GM23338 (cell line): ENCODE results near the gene NDST4. TPM values are rescaled to one million over a fixed set of nuclear protein-coding genes. Genes with fewer than 3 reads are reported as not detected.

Source experiments
- ATAC-seq: fragments of 200-7000 bp; cut with Tn5 transposase; 3 replicates; pipeline ENCODE4 v1.9.1; 2020
- DNase-seq: peaks from one replicate; pipeline ENCODE4 v3.0.0-alpha.2; 2015; ENCODE audit warnings: low spot score
- H2AFZ ChIP-seq: fragments of 200-600 bp; sonication (generic); 2 replicates; pipeline ENCODE4 v1.8.0; 2016; ENCODE audit warnings: antibody characterized with exemption, mild to moderate bottlenecking, moderate library complexity
- H3F3A ChIP-seq: fragments of 200-600 bp; sonication (generic); replicated peaks from 2 replicates; pipeline ENCODE4 v1.8.0; 2017; ENCODE audit warnings: antibody characterized with exemption, mixed run types, low read depth
- H3K27ac ChIP-seq: fragments of 200-600 bp; sonication (generic); 2 replicates; pipeline ENCODE4 v1.6.1; 2016; ENCODE audit warnings: low read depth
- H3K27me3 ChIP-seq: fragments of 200-600 bp; sonication (generic); 2 replicates; pipeline ENCODE4 v1.8.0; 2016; ENCODE audit warnings: mild to moderate bottlenecking, mixed run types, moderate library complexity; ENCODE audit not compliant: insufficient read depth
- H3K36me3 ChIP-seq: fragments of 200-600 bp; sonication (generic); 2 replicates; pipeline ENCODE4 v1.8.0; 2016; ENCODE audit warnings: mild to moderate bottlenecking; ENCODE audit not compliant: insufficient read depth
- H3K4me1 ChIP-seq: fragments of 200-600 bp; sonication (generic); 2 replicates; pipeline ENCODE4 v1.8.0; 2016; ENCODE audit warnings: mild to moderate bottlenecking, moderate library complexity; ENCODE audit not compliant: insufficient read depth
- H3K4me2 ChIP-seq: fragments of 200-600 bp; sonication (generic); 2 replicates; pipeline ENCODE4 v1.7.1; 2017; ENCODE audit warnings: mixed run types
- H3K4me3 ChIP-seq: fragments of 200-600 bp; sonication (generic); 2 replicates; pipeline ENCODE4 v1.6.1; 2016; ENCODE audit warnings: mixed run types
- H3K79me2 ChIP-seq: fragments of 200-600 bp; sonication (generic); replicated peaks from 2 replicates; pipeline ENCODE4 v1.8.0; 2017; ENCODE audit warnings: mild to moderate bottlenecking; ENCODE audit not compliant: insufficient read depth
- H3K9me2 ChIP-seq: fragments of 200-600 bp; sonication (generic); 2 replicates; pipeline ENCODE4 v1.8.0; 2017; ENCODE audit not compliant: insufficient read depth
- H4K20me1 ChIP-seq: fragments of 200-600 bp; sonication (generic); replicated peaks from 2 replicates; pipeline ENCODE4 v1.8.0; 2017; ENCODE audit warnings: mild to moderate bottlenecking; ENCODE audit not compliant: insufficient read depth
- H3K27ac Mint-ChIP-seq: 2 replicates; pipeline ENCODE4 v1.8.0; 2020; ENCODE audit warnings: inconsistent platforms, mild to moderate bottlenecking, moderate library complexity, mixed read lengths
- H3K27me3 Mint-ChIP-seq: 3 replicates; pipeline ENCODE4 v1.8.0; 2022; ENCODE audit warnings: low read depth, mild to moderate bottlenecking, moderate library complexity, mixed read lengths, inconsistent platforms; ENCODE audit not compliant: insufficient read depth, poor library complexity
- H3K36me3 Mint-ChIP-seq: 3 replicates; pipeline ENCODE4 v1.8.0; 2021; ENCODE audit warnings: low read depth, mild to moderate bottlenecking, inconsistent platforms, moderate library complexity, mixed read lengths
- H3K4me1 Mint-ChIP-seq: 3 replicates; pipeline ENCODE4 v1.8.0; 2020; ENCODE audit warnings: mild to moderate bottlenecking, inconsistent platforms, mixed read lengths
- H3K4me3 Mint-ChIP-seq: 3 replicates; pipeline ENCODE4 v1.8.0; 2021; ENCODE audit warnings: moderate library complexity, mild to moderate bottlenecking, inconsistent platforms, mixed read lengths
- H3K9me3 Mint-ChIP-seq: 3 replicates; pipeline ENCODE4 v1.8.0; 2020; ENCODE audit warnings: moderate library complexity, mild to moderate bottlenecking, inconsistent platforms, mixed read lengths
- CREB1 ChIP-seq: fragments of 250-450 bp; sonication (Bioruptor Pico); IDR thresholded peaks from 2 replicates; pipeline ENCODE4 v1.5.0; 2020; ENCODE audit warnings: low read depth, mild to moderate bottlenecking, moderate library complexity
- EZH2 ChIP-seq: fragments of 200-600 bp; sonication (generic); IDR thresholded peaks from one replicate; pipeline ENCODE4 v1.8.0; 2017; ENCODE audit warnings: antibody characterized with exemption, mild to moderate bottlenecking, low read depth; ENCODE audit not compliant: unreplicated experiment
- EZH2phosphoT487 ChIP-seq: fragments of 200-600 bp; sonication (generic); IDR thresholded peaks from one replicate; pipeline ENCODE4 v1.8.1; 2018; ENCODE audit warnings: antibody characterized with exemption; ENCODE audit not compliant: unreplicated experiment
- JUNB ChIP-seq: IDR thresholded peaks from one replicate; pipeline ENCODE4 v1.6.1; 2016; ENCODE audit warnings: antibody characterized with exemption; ENCODE audit not compliant: unreplicated experiment
- NANOG ChIP-seq: IDR thresholded peaks from 2 replicates; pipeline ENCODE4 v1.6.1; 2016; ENCODE audit warnings: antibody characterized with exemption, borderline replicate concordance
- POLR2AphosphoS5 ChIP-seq: IDR thresholded peaks from 2 replicates; pipeline ENCODE4 v1.6.1; 2016; ENCODE audit warnings: antibody characterized with exemption, low read depth
- STAT1 ChIP-seq: IDR thresholded peaks from one replicate; pipeline ENCODE4 v1.6.1; 2016; ENCODE audit warnings: antibody characterized with exemption; ENCODE audit not compliant: unreplicated experiment
- ZNF114 ChIP-seq: fragments of 250-450 bp; sonication (Bioruptor Pico); IDR thresholded peaks from 2 replicates; pipeline ENCODE4 v1.5.0; 2020; ENCODE audit warnings: mild to moderate bottlenecking, moderate library complexity
- ZNF331 ChIP-seq: fragments of 250-450 bp; sonication (Bioruptor Pico); IDR thresholded peaks from 2 replicates; pipeline ENCODE4 v1.5.0; 2020; ENCODE audit warnings: low read depth, mild to moderate bottlenecking, moderate library complexity
- polyA plus RNA-seq: library from polyadenylated mRNA; unstranded; fragments of >200 nt; fragmentation: Nextera tagmentation; extraction: Ambion mirVana; gene quantifications from 2 replicates; pipeline ENCODE4 v1.2.1, GENCODE V29; 2016
- total RNA-seq: library from RNA; depleted of rRNA; stranded (reverse); fragments of >200 nt; shearing (Covaris generic); gene quantifications from 2 replicates; pipeline ENCODE4 v1.2.3, GENCODE V29; 2014
- TF ChIP-seq, protein P1 (sequence below): fragments of 250-450 bp; sonication (Bioruptor Pico); IDR thresholded peaks from 2 replicates; pipeline ENCODE4 v1.5.0; 2020; ENCODE audit warnings: mild to moderate bottlenecking, moderate library complexity
- TF ChIP-seq, protein P2 (sequence below): IDR thresholded peaks from one replicate; pipeline ENCODE4 v1.6.1; 2018; ENCODE audit warnings: antibody characterized with exemption; ENCODE audit not compliant: unreplicated experiment
- TF ChIP-seq, protein P3 (sequence below), 2 experiments: fragments of 200-600 bp in 1 of 2; sonication (generic) in 1 of 2; conservative IDR thresholded peaks; 2 replicates each; pipeline versions ENCODE4 v1.5.1 to v1.6.1; 2016 to 2017; ENCODE audit warnings: antibody characterized with exemption in 2 of 2, low read depth in 2 of 2, mild to moderate bottlenecking in 2 of 2, moderate library complexity in 1 of 2
- TF ChIP-seq, protein P4 (sequence below): IDR thresholded peaks from 2 replicates; pipeline ENCODE4 v1.6.1; 2016; ENCODE audit warnings: antibody characterized with exemption

Gene NDST4
- total and polyA plus RNA-seq, 2 experiments from 2014 or later: not detected

DNA sequence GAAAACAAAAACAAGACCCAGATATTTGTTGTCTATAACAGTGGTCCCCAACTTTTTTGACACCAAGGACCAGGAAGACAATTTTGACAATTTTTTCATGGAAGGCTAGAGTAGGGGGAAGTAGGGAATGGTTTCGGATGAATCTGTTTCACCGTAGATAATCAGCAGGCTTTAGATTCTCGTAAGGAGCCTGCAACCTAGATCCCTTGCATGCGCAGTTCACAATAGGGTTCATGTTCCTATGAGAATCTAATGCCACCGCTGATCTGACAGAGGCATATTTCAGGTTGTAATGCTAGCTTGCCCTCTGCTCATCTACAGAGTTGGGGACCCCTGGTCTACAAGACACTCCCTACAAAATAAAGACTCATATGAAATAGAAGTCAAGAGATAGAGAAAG lies 229.8 kb downstream of the NDST4 start:
- H3K4me3 Mint-ChIP-seq: no peak overlapping the region
- no peak overlapping the region for H3K27ac ChIP-seq
- 0 out of 2 replicates have a peak, but pooled peaks cover 3% of the 10 kb centered on the region for H3K4me1 ChIP-seq
- ATAC-seq (no peak), DNase-seq (no peak)
- H3K4me1 Mint-ChIP-seq: peaks cover 6% of the 10 kb centered on the region; the same call in 2 of the 3 replicates
- TF ChIP-seq, protein P1, sequence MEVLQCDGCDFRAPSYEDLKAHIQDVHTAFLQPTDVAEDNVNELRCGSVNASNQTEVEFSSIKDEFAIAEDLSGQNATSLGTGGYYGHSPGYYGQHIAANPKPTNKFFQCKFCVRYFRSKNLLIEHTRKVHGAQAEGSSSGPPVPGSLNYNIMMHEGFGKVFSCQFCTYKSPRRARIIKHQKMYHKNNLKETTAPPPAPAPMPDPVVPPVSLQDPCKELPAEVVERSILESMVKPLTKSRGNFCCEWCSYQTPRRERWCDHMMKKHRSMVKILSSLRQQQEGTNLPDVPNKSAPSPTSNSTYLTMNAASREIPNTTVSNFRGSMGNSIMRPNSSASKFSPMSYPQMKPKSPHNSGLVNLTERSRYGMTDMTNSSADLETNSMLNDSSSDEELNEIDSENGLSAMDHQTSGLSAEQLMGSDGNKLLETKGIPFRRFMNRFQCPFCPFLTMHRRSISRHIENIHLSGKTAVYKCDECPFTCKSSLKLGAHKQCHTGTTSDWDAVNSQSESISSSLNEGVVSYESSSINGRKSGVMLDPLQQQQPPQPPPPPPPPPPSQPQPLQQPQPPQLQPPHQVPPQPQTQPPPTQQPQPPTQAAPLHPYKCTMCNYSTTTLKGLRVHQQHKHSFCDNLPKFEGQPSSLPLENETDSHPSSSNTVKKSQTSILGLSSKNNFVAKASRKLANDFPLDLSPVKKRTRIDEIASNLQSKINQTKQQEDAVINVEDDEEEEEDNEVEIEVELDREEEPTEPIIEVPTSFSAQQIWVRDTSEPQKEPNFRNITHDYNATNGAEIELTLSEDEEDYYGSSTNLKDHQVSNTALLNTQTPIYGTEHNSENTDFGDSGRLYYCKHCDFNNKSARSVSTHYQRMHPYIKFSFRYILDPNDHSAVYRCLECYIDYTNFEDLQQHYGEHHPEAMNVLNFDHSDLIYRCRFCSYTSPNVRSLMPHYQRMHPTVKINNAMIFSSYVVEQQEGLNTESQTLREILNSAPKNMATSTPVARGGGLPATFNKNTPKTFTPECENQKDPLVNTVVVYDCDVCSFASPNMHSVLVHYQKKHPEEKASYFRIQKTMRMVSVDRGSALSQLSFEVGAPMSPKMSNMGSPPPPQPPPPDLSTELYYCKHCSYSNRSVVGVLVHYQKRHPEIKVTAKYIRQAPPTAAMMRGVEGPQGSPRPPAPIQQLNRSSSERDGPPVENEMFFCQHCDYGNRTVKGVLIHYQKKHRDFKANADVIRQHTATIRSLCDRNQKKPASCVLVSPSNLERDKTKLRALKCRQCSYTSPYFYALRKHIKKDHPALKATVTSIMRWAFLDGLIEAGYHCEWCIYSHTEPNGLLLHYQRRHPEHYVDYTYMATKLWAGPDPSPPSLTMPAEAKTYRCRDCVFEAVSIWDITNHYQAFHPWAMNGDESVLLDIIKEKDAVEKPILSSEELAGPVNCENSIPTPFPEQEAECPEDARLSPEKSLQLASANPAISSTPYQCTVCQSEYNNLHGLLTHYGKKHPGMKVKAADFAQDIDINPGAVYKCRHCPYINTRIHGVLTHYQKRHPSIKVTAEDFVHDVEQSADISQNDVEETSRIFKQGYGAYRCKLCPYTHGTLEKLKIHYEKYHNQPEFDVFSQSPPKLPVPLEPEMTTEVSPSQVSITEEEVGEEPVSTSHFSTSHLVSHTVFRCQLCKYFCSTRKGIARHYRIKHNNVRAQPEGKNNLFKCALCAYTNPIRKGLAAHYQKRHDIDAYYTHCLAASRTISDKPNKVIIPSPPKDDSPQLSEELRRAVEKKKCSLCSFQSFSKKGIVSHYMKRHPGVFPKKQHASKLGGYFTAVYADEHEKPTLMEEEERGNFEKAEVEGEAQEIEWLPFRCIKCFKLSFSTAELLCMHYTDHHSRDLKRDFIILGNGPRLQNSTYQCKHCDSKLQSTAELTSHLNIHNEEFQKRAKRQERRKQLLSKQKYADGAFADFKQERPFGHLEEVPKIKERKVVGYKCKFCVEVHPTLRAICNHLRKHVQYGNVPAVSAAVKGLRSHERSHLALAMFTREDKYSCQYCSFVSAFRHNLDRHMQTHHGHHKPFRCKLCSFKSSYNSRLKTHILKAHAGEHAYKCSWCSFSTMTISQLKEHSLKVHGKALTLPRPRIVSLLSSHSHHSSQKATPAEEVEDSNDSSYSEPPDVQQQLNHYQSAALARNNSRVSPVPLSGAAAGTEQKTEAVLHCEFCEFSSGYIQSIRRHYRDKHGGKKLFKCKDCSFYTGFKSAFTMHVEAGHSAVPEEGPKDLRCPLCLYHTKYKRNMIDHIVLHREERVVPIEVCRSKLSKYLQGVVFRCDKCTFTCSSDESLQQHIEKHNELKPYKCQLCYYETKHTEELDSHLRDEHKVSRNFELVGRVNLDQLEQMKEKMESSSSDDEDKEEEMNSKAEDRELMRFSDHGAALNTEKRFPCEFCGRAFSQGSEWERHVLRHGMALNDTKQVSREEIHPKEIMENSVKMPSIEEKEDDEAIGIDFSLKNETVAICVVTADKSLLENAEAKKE: no peak
- TF ChIP-seq EZH2phosphoT487 (no peak), POLR2AphosphoS5 (no peak), EZH2 (no peak), STAT1 (no peak), JUNB (no peak), ZNF331 (CRISPR knock-in tag) (no peak), NANOG (no peak), ZNF114 (no peak), CREB1 (CRISPR knock-in tag) (no peak)
- TF ChIP-seq, protein P2, sequence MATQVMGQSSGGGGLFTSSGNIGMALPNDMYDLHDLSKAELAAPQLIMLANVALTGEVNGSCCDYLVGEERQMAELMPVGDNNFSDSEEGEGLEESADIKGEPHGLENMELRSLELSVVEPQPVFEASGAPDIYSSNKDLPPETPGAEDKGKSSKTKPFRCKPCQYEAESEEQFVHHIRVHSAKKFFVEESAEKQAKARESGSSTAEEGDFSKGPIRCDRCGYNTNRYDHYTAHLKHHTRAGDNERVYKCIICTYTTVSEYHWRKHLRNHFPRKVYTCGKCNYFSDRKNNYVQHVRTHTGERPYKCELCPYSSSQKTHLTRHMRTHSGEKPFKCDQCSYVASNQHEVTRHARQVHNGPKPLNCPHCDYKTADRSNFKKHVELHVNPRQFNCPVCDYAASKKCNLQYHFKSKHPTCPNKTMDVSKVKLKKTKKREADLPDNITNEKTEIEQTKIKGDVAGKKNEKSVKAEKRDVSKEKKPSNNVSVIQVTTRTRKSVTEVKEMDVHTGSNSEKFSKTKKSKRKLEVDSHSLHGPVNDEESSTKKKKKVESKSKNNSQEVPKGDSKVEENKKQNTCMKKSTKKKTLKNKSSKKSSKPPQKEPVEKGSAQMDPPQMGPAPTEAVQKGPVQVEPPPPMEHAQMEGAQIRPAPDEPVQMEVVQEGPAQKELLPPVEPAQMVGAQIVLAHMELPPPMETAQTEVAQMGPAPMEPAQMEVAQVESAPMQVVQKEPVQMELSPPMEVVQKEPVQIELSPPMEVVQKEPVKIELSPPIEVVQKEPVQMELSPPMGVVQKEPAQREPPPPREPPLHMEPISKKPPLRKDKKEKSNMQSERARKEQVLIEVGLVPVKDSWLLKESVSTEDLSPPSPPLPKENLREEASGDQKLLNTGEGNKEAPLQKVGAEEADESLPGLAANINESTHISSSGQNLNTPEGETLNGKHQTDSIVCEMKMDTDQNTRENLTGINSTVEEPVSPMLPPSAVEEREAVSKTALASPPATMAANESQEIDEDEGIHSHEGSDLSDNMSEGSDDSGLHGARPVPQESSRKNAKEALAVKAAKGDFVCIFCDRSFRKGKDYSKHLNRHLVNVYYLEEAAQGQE: no peak
- TF ChIP-seq, protein P3, sequence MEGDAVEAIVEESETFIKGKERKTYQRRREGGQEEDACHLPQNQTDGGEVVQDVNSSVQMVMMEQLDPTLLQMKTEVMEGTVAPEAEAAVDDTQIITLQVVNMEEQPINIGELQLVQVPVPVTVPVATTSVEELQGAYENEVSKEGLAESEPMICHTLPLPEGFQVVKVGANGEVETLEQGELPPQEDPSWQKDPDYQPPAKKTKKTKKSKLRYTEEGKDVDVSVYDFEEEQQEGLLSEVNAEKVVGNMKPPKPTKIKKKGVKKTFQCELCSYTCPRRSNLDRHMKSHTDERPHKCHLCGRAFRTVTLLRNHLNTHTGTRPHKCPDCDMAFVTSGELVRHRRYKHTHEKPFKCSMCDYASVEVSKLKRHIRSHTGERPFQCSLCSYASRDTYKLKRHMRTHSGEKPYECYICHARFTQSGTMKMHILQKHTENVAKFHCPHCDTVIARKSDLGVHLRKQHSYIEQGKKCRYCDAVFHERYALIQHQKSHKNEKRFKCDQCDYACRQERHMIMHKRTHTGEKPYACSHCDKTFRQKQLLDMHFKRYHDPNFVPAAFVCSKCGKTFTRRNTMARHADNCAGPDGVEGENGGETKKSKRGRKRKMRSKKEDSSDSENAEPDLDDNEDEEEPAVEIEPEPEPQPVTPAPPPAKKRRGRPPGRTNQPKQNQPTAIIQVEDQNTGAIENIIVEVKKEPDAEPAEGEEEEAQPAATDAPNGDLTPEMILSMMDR (conservative IDR thresholded peaks at IDR 0.05; ENCODE audit: low read depth in 2 of 2): no peak
- TF ChIP-seq, protein P4, sequence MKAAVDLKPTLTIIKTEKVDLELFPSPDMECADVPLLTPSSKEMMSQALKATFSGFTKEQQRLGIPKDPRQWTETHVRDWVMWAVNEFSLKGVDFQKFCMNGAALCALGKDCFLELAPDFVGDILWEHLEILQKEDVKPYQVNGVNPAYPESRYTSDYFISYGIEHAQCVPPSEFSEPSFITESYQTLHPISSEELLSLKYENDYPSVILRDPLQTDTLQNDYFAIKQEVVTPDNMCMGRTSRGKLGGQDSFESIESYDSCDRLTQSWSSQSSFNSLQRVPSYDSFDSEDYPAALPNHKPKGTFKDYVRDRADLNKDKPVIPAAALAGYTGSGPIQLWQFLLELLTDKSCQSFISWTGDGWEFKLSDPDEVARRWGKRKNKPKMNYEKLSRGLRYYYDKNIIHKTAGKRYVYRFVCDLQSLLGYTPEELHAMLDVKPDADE: no peak
- H3K9me3 Mint-ChIP-seq: no peaks in the 10 kb centered on the region
- no peaks in the 10 kb centered on the region for H3K79me2 ChIP-seq
- H3K4me2 ChIP-seq: no peak overlapping the region
- H3F3A ChIP-seq: no peaks in the 10 kb centered on the region
- peaks cover 2% of the 10 kb centered on the region for H3K27me3 Mint-ChIP-seq
- no peaks in the 10 kb centered on the region for H3K9me2 ChIP-seq
- no peak overlapping the region for H3K4me3 ChIP-seq
- H2AFZ ChIP-seq: no peak overlapping the region
- H3K36me3 ChIP-seq: no peaks in the 10 kb centered on the region
- H3K27me3 ChIP-seq: no peaks in the 10 kb centered on the region
- H4K20me1 ChIP-seq: no peaks in the 10 kb centered on the region
- no peak overlapping the region for H3K27ac Mint-ChIP-seq
- no peaks in the 10 kb centered on the region for H3K36me3 Mint-ChIP-seq
